ENCODE data around the gene ADCY1. TPM values are rescaled to one million over a fixed set of nuclear protein-coding genes. Genes with fewer than 3 reads are reported as not detected.

The ADCY1 gene
- total RNA-seq, 1 experiment from 2014 or later, result 2.5 TPM

DNA sequence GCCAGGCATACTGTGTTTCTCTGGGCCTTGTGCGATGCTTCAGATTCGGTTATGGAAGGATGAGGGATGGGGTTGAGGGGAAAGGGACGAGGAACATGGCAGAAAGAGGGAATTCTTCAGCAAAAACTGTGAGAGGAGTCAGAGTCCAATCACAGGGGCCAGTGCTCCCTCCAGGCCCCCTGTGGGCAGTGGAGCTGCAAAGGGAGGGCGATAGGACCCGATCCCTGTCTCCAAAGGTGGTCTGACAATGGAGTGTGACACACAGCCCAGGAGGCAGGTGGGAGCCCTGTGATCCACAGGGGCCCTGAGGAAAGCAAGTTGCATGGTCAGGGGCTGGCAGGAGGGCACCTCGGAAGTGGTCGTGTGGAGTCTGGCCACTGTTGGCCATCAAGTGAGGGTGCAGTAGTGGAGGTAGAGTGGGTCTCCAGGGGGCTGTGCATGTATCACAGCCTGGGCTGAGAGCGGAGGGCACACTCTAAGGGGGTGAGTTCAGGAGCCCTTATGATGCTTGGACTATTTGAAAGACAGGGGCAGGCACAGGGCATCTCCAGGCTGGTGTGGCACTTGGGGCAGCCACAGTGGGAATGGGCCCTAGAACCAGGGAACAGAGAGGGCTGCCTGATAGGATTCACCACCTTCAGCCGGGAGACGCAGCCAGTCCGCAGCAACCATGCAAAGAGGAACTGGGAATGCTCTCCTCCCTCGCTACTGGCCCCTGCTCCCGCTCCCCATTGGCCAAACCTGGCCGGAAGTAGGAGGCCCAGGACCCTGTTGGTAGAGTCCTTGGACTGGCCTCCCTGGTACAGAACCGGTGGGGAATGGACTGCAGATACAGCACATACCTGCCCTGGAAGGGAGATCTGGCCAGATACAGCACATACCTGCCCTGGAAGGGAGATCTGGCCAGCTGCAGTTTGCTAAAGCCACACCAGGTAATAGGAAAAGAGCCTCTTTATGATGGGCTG, 115.9 kb downstream of the ADCY1 start:
- no peak for DNase-seq (ENCODE audit: low read depth)

- DNase-seq (ENCODE audit: low read depth), result no peak
Measured at GRCh38 chr7:45690762-45691150, 116.6 kb downstream of the ADCY1 start.

- DNase-seq (ENCODE audit: low read depth), result no peak
Measured at GRCh38 chr7:45691155-45691656, 117.0 kb downstream of the ADCY1 start.

DNA sequence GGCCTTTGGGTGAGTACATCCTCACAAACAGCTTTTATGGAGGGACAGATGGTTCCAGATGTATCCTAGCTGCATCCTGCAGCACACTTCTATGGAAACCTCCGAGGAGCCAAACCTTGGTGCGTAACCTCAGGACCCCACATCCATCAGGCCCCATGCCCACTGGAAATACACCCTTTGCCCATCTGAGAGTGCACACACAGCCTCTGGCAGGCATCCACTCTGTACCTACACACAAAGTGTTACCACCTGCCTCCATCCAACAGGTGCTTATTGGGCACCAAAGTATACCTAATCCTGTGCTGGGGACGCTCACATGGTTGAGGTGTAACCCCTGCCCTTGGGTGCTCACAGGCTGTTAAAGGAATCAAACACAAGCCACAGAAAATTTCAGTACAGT, 117.9 kb downstream of the ADCY1 start:
- no peak for DNase-seq (ENCODE audit: low read depth)

GRCh38 chr7:45695249-45695995, 121.3 kb downstream of the ADCY1 start:
- no peak for DNase-seq (ENCODE audit: low read depth)

DNA sequence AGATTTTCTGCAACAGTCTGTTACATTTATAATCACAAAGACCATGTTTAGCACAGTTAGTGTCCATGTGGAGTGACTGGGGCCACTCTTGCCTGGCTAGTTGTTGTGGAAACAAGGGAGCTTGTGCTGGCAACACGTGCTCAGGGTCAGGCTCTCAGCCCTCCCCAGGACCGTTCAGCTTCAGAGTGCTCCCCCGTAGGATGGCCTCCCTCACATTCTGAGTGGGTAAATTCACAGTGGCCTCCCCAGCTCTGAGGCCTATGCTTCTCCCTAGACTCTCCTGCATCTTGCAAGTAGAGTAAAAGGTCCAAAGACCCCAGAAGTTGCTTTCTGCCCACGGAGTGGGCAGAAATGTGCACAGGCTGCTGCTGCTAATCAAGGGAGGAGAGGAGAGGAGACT, 122.3 kb downstream of the ADCY1 start:
- no peak for DNase-seq (ENCODE audit: low read depth)

DNA sequence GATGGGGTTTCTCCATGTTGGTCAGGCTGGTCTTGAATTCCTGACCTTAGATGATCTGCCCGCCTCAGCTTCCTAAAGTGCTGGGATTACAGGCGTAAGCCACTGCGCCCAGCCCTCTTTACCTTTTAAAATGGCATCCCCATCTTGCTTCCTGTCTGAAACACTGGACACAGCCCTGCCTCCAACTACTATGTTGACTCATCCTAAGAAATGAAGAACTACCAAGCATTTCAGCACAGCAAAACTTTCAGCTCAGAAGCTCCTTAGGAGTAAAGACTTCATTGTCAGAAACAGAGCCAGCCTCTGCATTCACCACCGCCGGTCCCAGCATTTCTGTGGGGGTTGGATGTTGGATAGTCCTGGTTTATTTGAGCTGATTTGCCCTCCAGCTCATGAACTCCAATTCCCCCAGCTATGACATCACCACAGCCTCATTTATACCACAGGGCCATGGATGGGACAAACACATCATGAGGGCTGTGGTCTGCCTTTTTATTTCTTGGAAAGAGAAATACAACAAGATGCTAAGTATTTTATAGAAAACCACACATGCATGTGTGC, 123.5 kb downstream of the ADCY1 start:
- DNase-seq (ENCODE audit: low read depth), result peak; percentile 39

DNA sequence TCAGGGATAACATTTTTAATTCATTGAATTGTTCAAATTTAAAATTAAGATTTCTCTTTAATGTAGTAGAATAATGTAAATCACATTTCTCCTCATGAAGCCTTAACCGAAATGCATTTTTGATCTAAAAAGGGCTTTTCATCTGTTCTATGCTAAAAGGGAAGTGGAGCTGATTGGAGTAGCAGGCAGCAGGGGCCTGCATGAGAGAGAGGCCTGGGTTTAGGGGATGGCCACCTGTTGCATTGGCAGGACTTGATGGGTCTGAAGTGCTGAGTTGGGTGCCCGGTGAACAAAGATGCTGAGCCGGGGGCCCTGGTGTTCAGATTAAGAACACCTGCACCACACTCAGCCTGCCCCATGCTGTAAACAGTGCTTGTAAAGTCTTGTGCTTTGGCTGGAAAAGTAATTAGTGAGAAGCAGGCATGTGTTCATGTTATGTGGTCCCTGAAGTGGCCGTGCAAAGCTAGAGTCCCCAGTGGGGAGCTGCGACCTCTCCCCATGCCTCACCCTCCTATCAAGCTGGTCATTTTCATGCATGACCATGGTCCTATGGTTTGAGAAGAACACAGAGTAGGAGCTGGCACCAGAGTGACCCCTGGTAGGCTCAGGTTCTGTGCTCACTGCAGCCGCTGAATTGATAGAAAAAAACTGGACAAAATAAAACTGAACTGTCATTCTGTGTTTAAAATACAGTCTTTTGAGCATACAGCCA, 124.3 kb downstream of the ADCY1 start:
- DNase-seq (ENCODE audit: low read depth), result no peak

DNA sequence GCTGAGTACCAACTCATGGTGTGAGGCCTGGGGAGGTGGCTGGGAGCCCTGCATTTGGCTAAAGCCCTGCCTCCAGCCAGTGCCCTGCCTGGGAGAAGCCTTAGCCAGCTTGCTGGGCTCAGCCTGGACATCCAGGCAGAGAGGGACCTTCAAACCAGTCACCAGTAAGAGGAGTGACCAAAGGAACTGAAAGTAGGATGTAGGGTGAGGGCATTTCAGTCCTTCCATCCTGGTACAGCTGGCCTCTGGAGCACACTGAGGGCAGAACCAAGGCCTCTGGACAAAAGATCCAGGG, 124.8 kb downstream of the ADCY1 start:
- no peak for DNase-seq (ENCODE audit: low read depth)

DNA sequence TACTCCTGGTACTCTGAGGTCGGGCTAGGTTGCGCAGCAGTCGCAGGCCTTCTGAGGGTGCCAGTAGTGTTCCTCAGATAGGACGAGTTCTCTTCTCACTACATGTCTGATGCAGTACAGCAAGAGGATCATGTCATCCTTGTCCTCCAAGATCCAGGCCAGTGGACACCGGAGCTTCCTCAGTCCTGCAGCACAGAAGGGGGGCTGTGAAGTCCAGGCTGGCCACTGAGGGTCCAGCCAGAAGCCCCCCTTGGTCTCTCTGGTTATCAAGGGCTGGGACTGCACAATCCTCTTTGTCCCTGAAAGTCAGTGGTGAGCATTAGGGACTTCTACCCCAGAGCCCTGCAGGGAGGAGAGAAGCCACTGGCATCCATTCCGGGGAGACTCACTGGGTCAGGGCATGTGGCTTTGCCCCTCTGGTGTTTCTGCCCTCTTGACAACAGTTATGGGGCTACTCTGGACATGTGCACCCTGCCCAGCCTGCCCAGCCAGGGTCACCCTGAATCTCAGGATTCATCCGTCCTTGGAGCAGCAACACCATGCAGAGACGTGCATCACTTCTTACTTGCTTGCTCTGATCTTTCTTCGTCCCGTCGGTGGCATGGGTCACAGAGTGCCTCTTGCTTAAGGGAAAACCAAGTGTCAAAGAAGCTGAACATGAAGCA, 125.7 kb downstream of the ADCY1 start:
- DNase-seq (ENCODE audit: low read depth), result no peak

GRCh38 chr7:45700556-45700955, 126.4 kb downstream of the ADCY1 start:
- no peak for DNase-seq (ENCODE audit: low read depth)

- DNase-seq (ENCODE audit: low read depth), result no peak
Measured at GRCh38 chr7:45701701-45702510, 127.7 kb downstream of the ADCY1 start.

- no peak for DNase-seq (ENCODE audit: low read depth)
Measured at GRCh38 chr7:45702751-45703150, 128.6 kb downstream of the ADCY1 start.

GRCh38 chr7:45703373-45703821, 129.2 kb downstream of the ADCY1 start:
- no peak for DNase-seq (ENCODE audit: low read depth)

- no peak for DNase-seq (ENCODE audit: low read depth)
Measured at GRCh38 chr7:45703911-45704682, 129.9 kb downstream of the ADCY1 start.

DNA sequence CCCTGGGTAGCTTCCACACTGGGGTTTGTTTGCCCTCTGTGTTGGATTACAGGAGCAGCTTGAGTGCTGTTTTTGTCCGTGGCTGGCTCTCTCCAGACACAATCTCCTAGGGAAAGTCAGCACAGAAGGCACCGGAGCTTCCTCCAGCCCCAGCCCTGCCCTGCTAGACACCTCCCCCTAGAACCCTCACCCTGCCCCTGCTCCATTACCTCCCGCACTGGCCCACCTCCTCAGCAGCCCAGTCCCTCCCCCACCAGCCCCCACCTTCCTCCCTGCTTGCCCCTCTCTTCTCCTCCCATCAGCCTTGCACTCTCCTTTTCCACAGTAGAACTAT, 130.5 kb downstream of the ADCY1 start:
- DNase-seq (ENCODE audit: low read depth), result no peak

GRCh38 chr7:45708046-45708950, 134.1 kb downstream of the ADCY1 start:
- DNase-seq (ENCODE audit: low read depth), result no peak

GRCh38 chr7:45709168-45710042, 135.2 kb downstream of the ADCY1 start:
- DNase-seq (ENCODE audit: low read depth), result no peak
